ENCODE data around the gene RAB11A. TPM values are rescaled to one million over a fixed set of nuclear protein-coding genes. Genes with fewer than 3 reads are reported as not detected.

Gene RAB11A
- total and polyA plus RNA-seq, 2 donors (not counting 1 experiment from before 2014, with no cell fraction given): 56.8 to 501 TPM

DNA sequence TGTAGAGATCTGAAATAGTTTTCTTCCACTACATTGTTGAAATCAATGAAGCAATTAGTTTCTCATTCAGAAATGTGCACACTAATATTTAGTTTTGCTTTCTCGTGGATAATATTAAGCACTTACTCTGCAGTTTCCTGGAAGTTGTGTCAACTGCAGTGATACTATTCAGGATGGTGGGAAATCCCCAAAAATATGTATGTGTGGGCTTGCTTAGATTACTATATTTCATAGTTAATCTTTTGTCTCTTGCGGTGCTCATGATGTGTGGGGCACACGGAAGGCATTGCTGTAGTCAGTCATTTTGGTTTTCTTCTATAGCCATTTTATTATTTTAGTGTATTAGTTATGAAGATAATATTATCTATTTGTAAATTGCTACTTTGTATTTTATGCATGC is 19.7 kb downstream of the RAB11A start:
- DNase-seq (ENCODE audit: low read depth in 2 of 2): no peak
- no peak overlapping the region for H2AFZ ChIP-seq (ENCODE audit: low read length)
- no peaks in the 10 kb centered on the region for H3K27me3 ChIP-seq (ENCODE audit: control insufficient read depth, insufficient read depth, low read length)
- no peak overlapping the region for H3K4me2 ChIP-seq (ENCODE audit: extremely low read depth, insufficient read depth, low read length)
- no peak overlapping the region for H3K9ac ChIP-seq (ENCODE audit: insufficient read depth, low read length)
- no peak overlapping the region for H3K27ac ChIP-seq (ENCODE audit: insufficient read depth, low read length)
- no peaks in the 10 kb centered on the region for H4K20me1 ChIP-seq (ENCODE audit: control insufficient read depth, extremely low read depth, insufficient read depth, low read length)
- H3K9me3 ChIP-seq (ENCODE audit: control insufficient read depth, insufficient read depth, low read depth, low read length): no peaks in the 10 kb centered on the region
- H3K36me3 ChIP-seq (ENCODE audit: control insufficient read depth, insufficient read depth, low read length): no peaks in the 10 kb centered on the region
- H3K4me1 ChIP-seq (ENCODE audit: control insufficient read depth, extremely low read depth, insufficient read depth, low read length): no peaks in the 10 kb centered on the region
- no peak overlapping the region for H3K4me3 ChIP-seq (replicated peaks in 1 of 4; ENCODE audit: control extremely low read depth in 1 of 4, insufficient read depth in 1 of 4, low read depth in 3 of 4, low read length in 4 of 4)
- H3K79me2 ChIP-seq (ENCODE audit: control insufficient read depth, insufficient read depth, low read length): no peaks in the 10 kb centered on the region
- TF ChIP-seq EZH2 (IDR thresholded peaks at IDR 0.05; ENCODE audit: low read length, missing control alignments): no peak
- TF ChIP-seq, protein P1, sequence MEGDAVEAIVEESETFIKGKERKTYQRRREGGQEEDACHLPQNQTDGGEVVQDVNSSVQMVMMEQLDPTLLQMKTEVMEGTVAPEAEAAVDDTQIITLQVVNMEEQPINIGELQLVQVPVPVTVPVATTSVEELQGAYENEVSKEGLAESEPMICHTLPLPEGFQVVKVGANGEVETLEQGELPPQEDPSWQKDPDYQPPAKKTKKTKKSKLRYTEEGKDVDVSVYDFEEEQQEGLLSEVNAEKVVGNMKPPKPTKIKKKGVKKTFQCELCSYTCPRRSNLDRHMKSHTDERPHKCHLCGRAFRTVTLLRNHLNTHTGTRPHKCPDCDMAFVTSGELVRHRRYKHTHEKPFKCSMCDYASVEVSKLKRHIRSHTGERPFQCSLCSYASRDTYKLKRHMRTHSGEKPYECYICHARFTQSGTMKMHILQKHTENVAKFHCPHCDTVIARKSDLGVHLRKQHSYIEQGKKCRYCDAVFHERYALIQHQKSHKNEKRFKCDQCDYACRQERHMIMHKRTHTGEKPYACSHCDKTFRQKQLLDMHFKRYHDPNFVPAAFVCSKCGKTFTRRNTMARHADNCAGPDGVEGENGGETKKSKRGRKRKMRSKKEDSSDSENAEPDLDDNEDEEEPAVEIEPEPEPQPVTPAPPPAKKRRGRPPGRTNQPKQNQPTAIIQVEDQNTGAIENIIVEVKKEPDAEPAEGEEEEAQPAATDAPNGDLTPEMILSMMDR (conservative IDR thresholded peaks at IDR 0.05 in 1 of 2, IDR thresholded peaks at IDR 0.05 in 1 of 2; ENCODE audit: low read depth in 1 of 2, low read length in 2 of 2): no peak

DNA sequence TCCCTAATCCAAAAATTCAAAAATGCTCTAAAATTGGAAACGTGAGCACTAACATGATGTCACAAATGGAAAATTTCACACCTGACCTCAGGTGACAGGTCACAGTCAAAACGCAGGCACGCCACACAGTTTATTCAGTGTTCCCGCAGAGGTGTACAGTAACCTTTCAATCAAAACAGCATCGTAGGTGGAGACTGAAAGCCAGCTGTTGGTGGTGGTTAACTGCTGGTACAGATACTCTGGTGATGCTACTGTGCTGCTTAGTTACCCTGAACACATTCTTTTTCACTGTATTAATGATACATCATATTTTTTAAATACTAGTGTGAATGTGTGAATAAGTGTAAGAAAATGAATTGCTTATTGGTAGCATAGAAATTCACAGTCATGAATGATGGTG is 23.8 kb downstream of the RAB11A start:
- no peak overlapping the region for H3K4me3 ChIP-seq (replicated peaks in 1 of 4; ENCODE audit: control extremely low read depth in 1 of 4, insufficient read depth in 1 of 4, low read depth in 3 of 4, low read length in 4 of 4)
- no peak overlapping the region for H3K9ac ChIP-seq (ENCODE audit: insufficient read depth, low read length)
- no peaks in the 10 kb centered on the region for H3K27me3 ChIP-seq (ENCODE audit: control insufficient read depth, insufficient read depth, low read length)
- H3K36me3 ChIP-seq (ENCODE audit: control insufficient read depth, insufficient read depth, low read length): peaks cover 2% of the 10 kb centered on the region
- no peaks in the 10 kb centered on the region for H3K4me1 ChIP-seq (ENCODE audit: control insufficient read depth, extremely low read depth, insufficient read depth, low read length)
- H3K27ac ChIP-seq (ENCODE audit: insufficient read depth, low read length): no peak overlapping the region
- H4K20me1 ChIP-seq (ENCODE audit: control insufficient read depth, extremely low read depth, insufficient read depth, low read length): no peaks in the 10 kb centered on the region
- H3K9me3 ChIP-seq (ENCODE audit: control insufficient read depth, insufficient read depth, low read depth, low read length): no peaks in the 10 kb centered on the region
- TF ChIP-seq EZH2 (IDR thresholded peaks at IDR 0.05; ENCODE audit: low read length, missing control alignments): no peak
- TF ChIP-seq, protein P1 (conservative IDR thresholded peaks at IDR 0.05 in 1 of 2, IDR thresholded peaks at IDR 0.05 in 1 of 2; ENCODE audit: low read depth in 1 of 2, low read length in 2 of 2): no peak
- H2AFZ ChIP-seq (ENCODE audit: low read length): no peak overlapping the region
- no peak overlapping the region for H3K4me2 ChIP-seq (ENCODE audit: extremely low read depth, insufficient read depth, low read length)
- H3K79me2 ChIP-seq (ENCODE audit: control insufficient read depth, insufficient read depth, low read length): no peaks in the 10 kb centered on the region
- DNase-seq (ENCODE audit: low read depth in 2 of 2): no peak

DNA sequence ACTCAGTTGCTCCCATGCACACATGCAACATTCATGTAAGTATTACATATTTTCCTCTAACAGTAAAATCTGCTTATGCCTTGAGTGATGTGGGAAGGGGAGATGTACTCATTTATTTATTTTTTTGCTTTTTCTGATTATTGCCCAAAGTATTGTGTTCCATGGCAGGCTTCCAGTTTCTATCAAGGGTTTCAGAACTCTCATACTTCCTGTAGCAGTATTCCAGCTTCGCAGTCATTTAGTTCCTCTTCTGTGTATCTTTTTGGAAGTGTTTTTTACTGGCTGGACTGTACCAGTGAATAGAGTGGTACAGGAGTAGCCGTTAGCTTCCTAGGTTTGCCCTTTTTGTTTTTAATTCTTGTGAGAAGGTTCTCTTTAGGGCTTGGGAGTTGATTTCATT is 26.9 kb downstream of the RAB11A start:
- Histone ChIP-seq H3K79me2 (ENCODE audit: control insufficient read depth, insufficient read depth, low read length) (no peaks in the 10 kb centered on the region), H4K20me1 (ENCODE audit: control insufficient read depth, extremely low read depth, insufficient read depth, low read length) (no peaks in the 10 kb centered on the region), H3K9me3 (ENCODE audit: control insufficient read depth, insufficient read depth, low read depth, low read length) (no peaks in the 10 kb centered on the region), H3K4me3 (replicated peaks in 1 of 4; ENCODE audit: control extremely low read depth in 1 of 4, insufficient read depth in 1 of 4, low read depth in 3 of 4, low read length in 4 of 4) (no peak overlapping the region), H3K4me2 (ENCODE audit: extremely low read depth, insufficient read depth, low read length) (no peak overlapping the region), H2AFZ (ENCODE audit: low read length) (no peak overlapping the region), H3K27ac (ENCODE audit: insufficient read depth, low read length) (no peak overlapping the region), H3K36me3 (ENCODE audit: control insufficient read depth, insufficient read depth, low read length) (peaks cover 2% of the 10 kb centered on the region), H3K27me3 (ENCODE audit: control insufficient read depth, insufficient read depth, low read length) (no peaks in the 10 kb centered on the region), H3K4me1 (ENCODE audit: control insufficient read depth, extremely low read depth, insufficient read depth, low read length) (no peaks in the 10 kb centered on the region), H3K9ac (ENCODE audit: insufficient read depth, low read length) (no peak overlapping the region)
- TF ChIP-seq, protein P1 (conservative IDR thresholded peaks at IDR 0.05 in 1 of 2, IDR thresholded peaks at IDR 0.05 in 1 of 2; ENCODE audit: low read depth in 1 of 2, low read length in 2 of 2): no peak
- no peak for TF ChIP-seq EZH2 (IDR thresholded peaks at IDR 0.05; ENCODE audit: low read length, missing control alignments)
- peak in 1 of 2 donors; percentile 31 for DNase-seq (ENCODE audit: low read depth in 2 of 2)

Measured in fibroblast of lung (primary cell).